Astrocyte (in vitro differentiated cells and primary cell): ENCODE results near the gene CRAT.

ENCODE experiments used
- EZH2 ChIP-seq: IDR thresholded peaks from 2 replicates; pipeline ENCODE4 v1.6.1; 2012; ENCODE audit warnings: mild to moderate bottlenecking, low read length, inconsistent platforms; ENCODE audit not compliant: insufficient read depth
- TF ChIP-seq, protein P1 (sequence below): IDR thresholded peaks from 2 replicates; pipeline ENCODE4 v1.5.1; 2011; ENCODE audit warnings: low read depth, mild to moderate bottlenecking, inconsistent platforms, low read length, moderate library complexity; ENCODE audit not compliant: insufficient read depth

DNA sequence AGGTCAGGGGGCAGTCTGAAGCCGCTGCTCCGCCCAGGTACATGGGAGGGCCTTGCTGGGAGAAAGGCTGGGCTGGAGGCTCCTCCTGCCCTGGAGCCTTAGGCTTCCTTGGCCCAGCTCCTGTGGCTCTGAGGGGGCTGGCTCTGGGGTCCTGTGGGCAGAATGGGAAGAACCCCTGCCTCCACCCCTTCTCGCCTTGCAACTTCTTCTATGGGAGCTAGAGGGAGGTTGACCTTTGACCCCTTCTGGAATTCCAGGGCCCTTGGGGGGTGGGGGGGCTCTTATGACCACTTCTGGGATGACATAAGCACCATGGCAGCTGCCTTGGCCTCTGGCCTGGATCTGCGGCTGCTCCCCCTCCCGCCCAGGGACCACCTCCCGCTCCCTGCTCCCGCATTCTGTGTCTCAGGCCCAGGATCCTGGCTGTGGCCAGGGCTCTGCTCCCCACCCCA is 35.3 kb upstream of the CRAT start:
- TF ChIP-seq, protein P1, sequence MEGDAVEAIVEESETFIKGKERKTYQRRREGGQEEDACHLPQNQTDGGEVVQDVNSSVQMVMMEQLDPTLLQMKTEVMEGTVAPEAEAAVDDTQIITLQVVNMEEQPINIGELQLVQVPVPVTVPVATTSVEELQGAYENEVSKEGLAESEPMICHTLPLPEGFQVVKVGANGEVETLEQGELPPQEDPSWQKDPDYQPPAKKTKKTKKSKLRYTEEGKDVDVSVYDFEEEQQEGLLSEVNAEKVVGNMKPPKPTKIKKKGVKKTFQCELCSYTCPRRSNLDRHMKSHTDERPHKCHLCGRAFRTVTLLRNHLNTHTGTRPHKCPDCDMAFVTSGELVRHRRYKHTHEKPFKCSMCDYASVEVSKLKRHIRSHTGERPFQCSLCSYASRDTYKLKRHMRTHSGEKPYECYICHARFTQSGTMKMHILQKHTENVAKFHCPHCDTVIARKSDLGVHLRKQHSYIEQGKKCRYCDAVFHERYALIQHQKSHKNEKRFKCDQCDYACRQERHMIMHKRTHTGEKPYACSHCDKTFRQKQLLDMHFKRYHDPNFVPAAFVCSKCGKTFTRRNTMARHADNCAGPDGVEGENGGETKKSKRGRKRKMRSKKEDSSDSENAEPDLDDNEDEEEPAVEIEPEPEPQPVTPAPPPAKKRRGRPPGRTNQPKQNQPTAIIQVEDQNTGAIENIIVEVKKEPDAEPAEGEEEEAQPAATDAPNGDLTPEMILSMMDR: no peak
- no peak for TF ChIP-seq EZH2
